Measurements from ENCODE around the gene KCNIP3. TPM values are rescaled to one million over a fixed set of nuclear protein-coding genes. Genes with fewer than 3 reads are reported as not detected.

Gene KCNIP3
- total and polyA plus RNA-seq, 4 donors, result 0.26 to 1.1 (median 0.62) TPM

GRCh38 chr2:95328358-95329125, 31.4 kb downstream of the KCNIP3 start:
- H3K4me1 ChIP-seq (ENCODE audit: control insufficient read depth in 4 of 4, insufficient read depth in 4 of 4, low read length in 3 of 4), result no peaks in the 10 kb centered on the region
- H3K27ac ChIP-seq (ENCODE audit: low read depth in 1 of 2, low read length in 2 of 2), result no peak overlapping the region
- 86% methylated on average over 15 of the region's 15 CpGs for WGBS
- TF ChIP-seq EGR1 (IDR thresholded peaks at IDR 0.05; ENCODE audit: low read depth in 2 of 2), result no peak
- no peak for TF ChIP-seq FOXA1 (IDR thresholded peaks at IDR 0.05)
- TF ChIP-seq NR2F2 (IDR thresholded peaks at IDR 0.05), result no peak
- no peak for TF ChIP-seq GABPA (IDR thresholded peaks at IDR 0.05 in 1 of 2, conservative IDR thresholded peaks at IDR 0.05 in 1 of 2)
- TF ChIP-seq YY1 (IDR thresholded peaks at IDR 0.05), result no peak
- TF ChIP-seq REST (IDR thresholded peaks at IDR 0.05), result no peak
- no peak for TF ChIP-seq JUND (IDR thresholded peaks at IDR 0.05)
- TF ChIP-seq HNF4G (IDR thresholded peaks at IDR 0.05), result no peak
- TF ChIP-seq TAF1 (conservative IDR thresholded peaks at IDR 0.05), result no peak
- no peak for TF ChIP-seq RXRA (IDR thresholded peaks at IDR 0.05)
- TF ChIP-seq SP1 (IDR thresholded peaks at IDR 0.05), result no peak
- TF ChIP-seq ATF3 (IDR thresholded peaks at IDR 0.05), result no peak
- TF ChIP-seq RAD21 (IDR thresholded peaks at IDR 0.05), result no peak
- no peak for TF ChIP-seq FOXA2 (IDR thresholded peaks at IDR 0.05)
- no peak for TF ChIP-seq MAX (IDR thresholded peaks at IDR 0.05)
- TF ChIP-seq ZBTB33 (IDR thresholded peaks at IDR 0.05), result no peak
- TF ChIP-seq CTCF (IDR thresholded peaks at IDR 0.05; ENCODE audit: low read depth, low read length, missing input control), result no peak
- TF ChIP-seq HNF4A (conservative IDR thresholded peaks at IDR 0.05), result no peak
- DNase-seq (ENCODE audit: low spot score), result no peak
- H3K27me3 ChIP-seq (ENCODE audit: control insufficient read depth in 4 of 4, insufficient read depth in 4 of 4, low read length in 3 of 4), result no peaks in the 10 kb centered on the region
- H3K9me3 ChIP-seq (ENCODE audit: control insufficient read depth in 4 of 4, low read length in 3 of 4), result no peaks in the 10 kb centered on the region
- no peak overlapping the region for H3K9ac ChIP-seq (ENCODE audit: low read depth in 1 of 2, low read length in 2 of 2)
- H3K36me3 ChIP-seq (ENCODE audit: control insufficient read depth in 4 of 4, insufficient read depth in 3 of 4, low read depth in 1 of 4, low read length in 3 of 4), result no peaks in the 10 kb centered on the region
- H3K4me3 ChIP-seq (ENCODE audit: low read depth in 1 of 3, low read length in 3 of 3), result no peak overlapping the region

Data from liver (tissue), 9 donors.